K562 (cell line): Measurements from ENCODE around the gene LYRM7. TPM values are rescaled to one million over a fixed set of nuclear protein-coding genes. Genes with fewer than 3 reads are reported as not detected.

Experiments
- ATAC-seq: fragments of 200-7000 bp; cut with Tn5 transposase; 3 replicates; pipeline ENCODE4 v1.9.1; 2020; ENCODE audit warnings: moderate library complexity
- BruUV-seq: library from RNA; stranded (reverse); fragments of 400-500 nt; replicated peaks from 2 replicates; lab custom pipeline; 2021; lab: Mats Ljungman, UMichigan
- CTCF ChIA-PET: fragments of 300-600 bp; formaldehyde crosslinking; extraction: SDS; loops from one replicate; lab custom pipeline; 2021; ENCODE audit warnings: low intra/inter-chr PET ratio; lab: Yijun Ruan, JAX
- POLR2A ChIA-PET: fragments of 300-600, 350-650 bp; sonication (Branson Sonifier 250); formaldehyde crosslinking; extraction: SDS; loops from one replicate; lab custom pipeline; 2021; ENCODE audit warnings: antibody characterized with exemption, inconsistent platforms; lab: Yijun Ruan, JAX
- DNase-seq, 4 experiments: peaks; one replicate each; pipeline versions ENCODE4 v3.0.0 to v3.0.0-alpha.2; 2011 to 2018; ENCODE audit warnings: low spot score in 3 of 4, mixed read lengths in 3 of 4; ENCODE audit errors: extremely low read depth in 1 of 4
- FAIRE-seq: peaks from 2 replicates; lab custom pipeline; 2011; peaks lifted over from hg19 to GRCh38; lab: Jason Lieb, UNC
- H2AFZ ChIP-seq: 2 replicates; pipeline ENCODE4 v1.6.0; 2011; ENCODE audit warnings: low read depth, low read length, control low read depth, inconsistent platforms
- H3K27ac ChIP-seq: fragments of 200-600 bp; 3 replicates; pipeline ENCODE4 v1.8.0; 2011; ENCODE audit warnings: low read depth, mild to moderate bottlenecking, control low read depth, inconsistent platforms, low read length, moderate library complexity, mixed read lengths; ENCODE audit errors: extremely low read depth
- H3K27me3 ChIP-seq, 2 experiments: fragments of 300-600 bp in 1 of 2; 2 replicates in 1 of 2; 3 replicates in 1 of 2; pipeline versions ENCODE4 v1.6.0 to v1.8.0; 2011; ENCODE audit warnings: inconsistent platforms in 2 of 2, low read length in 2 of 2, mild to moderate bottlenecking in 1 of 2, mixed read lengths in 1 of 2, moderate library complexity in 1 of 2; ENCODE audit not compliant: control insufficient read depth in 2 of 2, insufficient read depth in 2 of 2
- H3K36me3 ChIP-seq: fragments of 300-600 bp; 3 replicates; pipeline ENCODE4 v1.8.0; 2011; ENCODE audit warnings: mild to moderate bottlenecking, low read length, inconsistent platforms; ENCODE audit not compliant: control insufficient read depth, insufficient read depth
- H3K4me1 ChIP-seq, 2 experiments: fragments of 200-600 bp in 1 of 2; replicated peaks in 1 of 2; 2 replicates in 1 of 2; 3 replicates in 1 of 2; pipeline versions ENCODE4 v1.5.1 to v1.8.0; 2011; ENCODE audit warnings: inconsistent platforms in 2 of 2, low read length in 2 of 2, mild to moderate bottlenecking in 1 of 2, mixed read lengths in 1 of 2, moderate library complexity in 1 of 2; ENCODE audit not compliant: control insufficient read depth in 2 of 2, insufficient read depth in 2 of 2
- H3K4me2 ChIP-seq: 2 replicates; pipeline ENCODE4 v1.6.1; 2011; ENCODE audit warnings: low read length, control low read depth, inconsistent platforms, mixed read lengths; ENCODE audit not compliant: insufficient read depth
- H3K4me3 ChIP-seq: fragments of 200-600 bp; sonication (generic), shearing (Covaris generic); 2 replicates; pipeline ENCODE4 v1.5.1; 2016; ENCODE audit warnings: control low read depth, inconsistent platforms
- H3K79me2 ChIP-seq: fragments of 200-600 bp; 3 replicates; pipeline ENCODE4 v1.8.0; 2011; ENCODE audit warnings: low read length, inconsistent platforms; ENCODE audit not compliant: control insufficient read depth, insufficient read depth
- H3K9ac ChIP-seq, 2 experiments: 2 replicates each; pipeline versions ENCODE4 v1.6.0 to v1.6.1; 2011; ENCODE audit warnings: low read depth in 2 of 2, low read length in 2 of 2, control low read depth in 1 of 2, inconsistent platforms in 1 of 2, mild to moderate bottlenecking in 1 of 2, mixed read lengths in 1 of 2; ENCODE audit not compliant: insufficient read depth in 1 of 2
- H3K9me1 ChIP-seq: one replicate; pipeline ENCODE4 v1.6.0; 2011; ENCODE audit warnings: inconsistent platforms, mild to moderate bottlenecking, low read length, moderate library complexity; ENCODE audit not compliant: control insufficient read depth, insufficient read depth
- H3K9me3 ChIP-seq: replicated peaks from 2 replicates; pipeline ENCODE4 v1.5.1; 2011; ENCODE audit warnings: low read depth, low read length, inconsistent platforms; ENCODE audit not compliant: control insufficient read depth, insufficient read depth
- H4K20me1 ChIP-seq: replicated peaks from 2 replicates; pipeline ENCODE4 v1.6.1; 2011; ENCODE audit warnings: low read length, inconsistent platforms, mixed read lengths; ENCODE audit not compliant: control insufficient read depth, insufficient read depth
- GATAD2A ChIP-seq: fragments of 450-650 bp; IDR thresholded peaks from 2 replicates; pipeline ENCODE4 v1.6.1; 2017
- MAFG ChIP-seq: fragments of 450-650 bp; conservative IDR thresholded peaks from 2 replicates; pipeline ENCODE4 v1.6.1; 2016; ENCODE audit warnings: missing genetic modification characterization, missing compliant biosample characterization
- MEIS2 ChIP-seq: fragments of 450-650 bp; IDR thresholded peaks from 2 replicates; pipeline ENCODE4 v1.6.1; 2014; ENCODE audit warnings: mild to moderate bottlenecking; ENCODE audit not compliant: partially characterized antibody
- NCOA6 ChIP-seq: fragments of 450-650 bp; IDR thresholded peaks from 2 replicates; pipeline ENCODE4 v1.6.1; 2017; ENCODE audit warnings: mild to moderate bottlenecking
- NR2C1 ChIP-seq, 2 experiments: fragments of 450-650 bp; IDR thresholded peaks; 2 replicates each; pipeline ENCODE4 v1.6.1; 2017; ENCODE audit warnings: mild to moderate bottlenecking in 2 of 2, antibody characterized with exemption in 1 of 2, inconsistent platforms in 1 of 2, missing compliant biosample characterization in 1 of 2, missing genetic modification characterization in 1 of 2
- SMARCA5 ChIP-seq: fragments of 450-650 bp; IDR thresholded peaks from 2 replicates; pipeline ENCODE4 v1.6.1; 2016
- ZBTB40 ChIP-seq, 2 experiments: fragments of 450-650 bp in 1 of 2; sonication (generic) in 1 of 2; formaldehyde crosslinking in 1 of 2; IDR thresholded peaks; 2 replicates each; pipeline versions ENCODE4 v1.7.1 to v1.9.0; 2016 to 2022; ENCODE audit warnings: inconsistent platforms in 1 of 2, mild to moderate bottlenecking in 1 of 2, missing genetic modification reagents in 1 of 2
- WGBS: fragments of 100-300 bp; shearing (Covaris generic); methylation state at CpG from one replicate; pipeline ENCODE4 v1.1.6; 2016; ENCODE audit warnings: low coverage, mixed read lengths; ENCODE audit not compliant: insufficient coverage; ENCODE audit errors: missing lambda C conversion rate; 5-methylcytosine and 5-hydroxymethylcytosine counted together
- in situ Hi-C: fragments of 300-500 bp; cut with MboI; formaldehyde crosslinking; loops from 4 replicates; pipeline ENCODE4 v1.15.0; 2018; ENCODE audit warnings: inconsistent platforms, mixed read lengths
- intact Hi-C: fragments of 100-400 bp; cut with micrococcal nuclease; formaldehyde crosslinking; loops from 2 replicates; pipeline ENCODE4 v1.14.2; 2022
- polyA plus RNA-seq, 8 experiments: library from polyadenylated mRNA; depleted of rRNA in 4 of 8; stranded (reverse) in 5 of 8; unstranded in 3 of 8; fragments of >200 nt; fragmentation: Nextera tagmentation in 2 of 8; fragmentation: Illumina TruSeq in 1 of 8; extraction: Ambion mirVana in 2 of 8; extraction: Trizol in 1 of 8; gene quantifications; 2 replicates each; pipeline versions ENCODE4 v1.2.1 to v1.2.3, GENCODE V29; 2011 to 2014; ENCODE audit warnings: inconsistent platforms in 1 of 8, missing spikeins in 1 of 8
- total RNA-seq, 7 experiments: library from RNA; depleted of rRNA in 6 of 7; stranded (reverse); fragments of >200 nt in 6 of 7; fragmentation: Illumina TruSeq in 2 of 7; extraction: Trizol in 2 of 7; gene quantifications; 2 replicates each; pipeline versions ENCODE4 v1.2.1 to v1.2.3, GENCODE V29; 2011 to 2021; ENCODE audit warnings: low replicate concordance in 1 of 7

The LYRM7 gene
- total and polyA plus RNA-seq, 9 of the 15 experiments (the other 6 are each of a cell fraction or from before 2014, with no cell fraction given): 16.2 to 70.1 (median 33.3) TPM

GRCh38 chr5:131196331-131196730 is 25.6 kb downstream of the LYRM7 start:
- ATAC-seq (no peak), FAIRE-seq (no peak), DNase-seq (no peak)
- H3K36me3 ChIP-seq: peaks cover 35% of the 10 kb centered on the region
- H2AFZ ChIP-seq: no peak overlapping the region
- H4K20me1 ChIP-seq: no peaks in the 10 kb centered on the region
- intact Hi-C loops: no loop called here
- no peak overlapping the region for H3K27ac ChIP-seq
- H3K4me1 ChIP-seq: no peaks in the 10 kb centered on the region; a peak in 1 of 5 replicates
- no peak for TF ChIP-seq SMARCA5
- TF ChIP-seq NR2C1 (IDR thresholded peaks at IDR 0.05): no peak
- no peak for TF ChIP-seq NR2C1 (tag; IDR thresholded peaks at IDR 0.05)
- TF ChIP-seq NCOA6: no peak
- H3K4me2 ChIP-seq: no peak overlapping the region
- WGBS: 83% methylated on average over 4 of the region's 4 CpGs
- in situ Hi-C loops: no loop called here
- no TSS peak for BruUV-seq
- H3K9ac ChIP-seq: no peak overlapping the region
- H3K79me2 ChIP-seq: no peaks in the 10 kb centered on the region
- POLR2A ChIA-PET: interaction anchor here (1.0 to 1.1 kb wide), 2 partner anchors 10 to 74 kb away, joined by 3 to 5 read pairs; no protein-coding TSS in a partner anchor
- CTCF ChIA-PET: no interaction called here
- H3K9me1 ChIP-seq: no peaks in the 10 kb centered on the region
- H3K9me3 ChIP-seq: no peaks in the 10 kb centered on the region
- H3K27me3 ChIP-seq: no peaks in the 10 kb centered on the region
- no peak overlapping the region for H3K4me3 ChIP-seq

GRCh38 chr5:131198625-131199024 is 27.9 kb downstream of the LYRM7 start:
- H3K9me3 ChIP-seq: no peaks in the 10 kb centered on the region
- ATAC-seq: no peak
- no peaks in the 10 kb centered on the region; a peak in 1 of 5 replicates for H3K4me1 ChIP-seq
- H2AFZ ChIP-seq: no peak overlapping the region
- FAIRE-seq: no peak
- H4K20me1 ChIP-seq: no peaks in the 10 kb centered on the region
- 66% methylated on average over 5 of the region's 5 CpGs for WGBS
- in situ Hi-C loops (no loop called here), intact Hi-C loops (no loop called here)
- CTCF ChIA-PET: no interaction called here
- POLR2A ChIA-PET: interaction anchor here (0.6 kb wide), 1 partner anchor 15 kb away, joined by 3 read pairs; no protein-coding TSS in a partner anchor
- H3K79me2 ChIP-seq: no peaks in the 10 kb centered on the region
- H3K27ac ChIP-seq: no peak overlapping the region
- BruUV-seq: no TSS peak
- no peak overlapping the region for H3K9ac ChIP-seq
- no peaks in the 10 kb centered on the region for H3K9me1 ChIP-seq
- H3K36me3 ChIP-seq: peaks cover 32% of the 10 kb centered on the region
- no peak overlapping the region for H3K4me2 ChIP-seq
- H3K27me3 ChIP-seq: no peaks in the 10 kb centered on the region
- DNase-seq: no peak
- no peak overlapping the region for H3K4me3 ChIP-seq
- TF ChIP-seq ZBTB40 (IDR thresholded peaks at IDR 0.05): no peak
- no peak for TF ChIP-seq ZBTB40 (CRISPR knock-in tag; IDR thresholded peaks at IDR 0.05)
- no peak for TF ChIP-seq MEIS2
- TF ChIP-seq MAFG (tag): no peak
- TF ChIP-seq GATAD2A: no peak
